Fibroblast of mammary gland (primary cell): ENCODE measurements around the gene BCAS3.

Experiments used
- DNase-seq: peaks from one replicate; pipeline ENCODE4 v3.0.0-alpha.2; 2010; ENCODE audit warnings: low read depth
- H3K4me3 ChIP-seq: 2 replicates; pipeline ENCODE4 v1.5.1; 2011; ENCODE audit warnings: low read depth, mild to moderate bottlenecking, low read length, moderate library complexity; ENCODE audit not compliant: control insufficient read depth
- CTCF ChIP-seq: conservative IDR thresholded peaks from 2 replicates; pipeline ENCODE4 v1.5.1; 2011; ENCODE audit warnings: low read depth, low read length, inconsistent platforms; ENCODE audit not compliant: control insufficient read depth, insufficient read depth

Gene BCAS3

GRCh38 chr17:60652454-60653247 lies 25.0 kb upstream of the BCAS3 start:
- no peak for TF ChIP-seq CTCF

DNA sequence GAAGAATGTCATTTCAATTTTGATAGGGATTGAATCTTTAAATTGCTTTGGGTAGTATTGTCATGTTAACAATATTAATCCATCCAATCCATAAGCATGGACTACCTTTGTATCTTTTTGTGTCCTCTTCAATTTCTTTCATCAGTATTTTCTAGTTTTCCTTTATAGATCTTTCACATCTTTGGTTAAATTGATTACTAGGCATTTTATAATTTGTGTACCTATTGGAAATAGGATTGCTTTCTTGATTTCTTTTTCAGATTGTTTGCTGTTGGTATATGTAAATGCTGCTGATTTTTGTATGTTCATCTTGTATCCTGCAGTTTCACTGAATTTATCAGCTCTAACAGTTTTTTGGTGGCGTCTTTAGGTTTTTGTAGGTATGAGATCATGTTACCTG lies 24.1 kb upstream of the BCAS3 start:
- H3K4me3 ChIP-seq = no peak overlapping the region
- TF ChIP-seq CTCF = no peak
- no peak for DNase-seq

More at GRCh38 chr17:60652454-60653247, 25.0 kb upstream of the BCAS3 start:
- DNase-seq = no peak
- no peak overlapping the region for H3K4me3 ChIP-seq

- no peak for DNase-seq
- TF ChIP-seq CTCF = no peak
- no peak overlapping the region for H3K4me3 ChIP-seq
Measured at GRCh38 chr17:60656499-60656898, 21.2 kb upstream of the BCAS3 start.

GRCh38 chr17:60659156-60659555 lies 18.5 kb upstream of the BCAS3 start:
- H3K4me3 ChIP-seq = no peak overlapping the region
- no peak for TF ChIP-seq CTCF
- no peak for DNase-seq

GRCh38 chr17:60661489-60661888 lies 16.2 kb upstream of the BCAS3 start:
- no peak overlapping the region for H3K4me3 ChIP-seq
- TF ChIP-seq CTCF = no peak
- DNase-seq = no peak

DNA sequence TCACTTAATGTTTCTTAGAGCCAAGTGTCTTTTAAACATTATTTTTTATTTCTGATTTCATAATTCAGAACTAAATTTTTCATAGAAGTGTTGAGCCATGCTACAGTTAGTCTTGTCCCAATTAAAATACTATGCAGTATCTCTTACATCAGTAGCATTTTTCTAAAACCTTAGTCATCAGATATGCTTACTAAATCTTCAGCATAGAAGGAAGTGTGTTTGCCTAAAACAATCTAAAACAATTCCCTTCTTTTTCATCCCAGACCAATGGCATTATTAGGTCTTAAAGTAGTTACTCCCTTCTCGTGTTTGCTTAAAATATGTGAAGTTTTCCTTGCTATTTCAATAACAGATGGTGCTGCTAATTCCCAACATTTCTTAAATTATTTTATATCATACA lies 13.6 kb upstream of the BCAS3 start:
- H3K4me3 ChIP-seq = no peak overlapping the region
- TF ChIP-seq CTCF = no peak

More for the DNA sequence above, 13.6 kb upstream of the BCAS3 start:
- no peak for DNase-seq
